ENCODE measurements around the gene CCT4.
A peak's percentile ranks its signal among the peaks of the same experiment; 100 is the strongest.
"Not testable (repeated sequence)": the region's sequence is repeated elsewhere in the genome, so short reads cannot be mapped to it uniquely, and the experiment has no call there.

Gene CCT4, protein sequence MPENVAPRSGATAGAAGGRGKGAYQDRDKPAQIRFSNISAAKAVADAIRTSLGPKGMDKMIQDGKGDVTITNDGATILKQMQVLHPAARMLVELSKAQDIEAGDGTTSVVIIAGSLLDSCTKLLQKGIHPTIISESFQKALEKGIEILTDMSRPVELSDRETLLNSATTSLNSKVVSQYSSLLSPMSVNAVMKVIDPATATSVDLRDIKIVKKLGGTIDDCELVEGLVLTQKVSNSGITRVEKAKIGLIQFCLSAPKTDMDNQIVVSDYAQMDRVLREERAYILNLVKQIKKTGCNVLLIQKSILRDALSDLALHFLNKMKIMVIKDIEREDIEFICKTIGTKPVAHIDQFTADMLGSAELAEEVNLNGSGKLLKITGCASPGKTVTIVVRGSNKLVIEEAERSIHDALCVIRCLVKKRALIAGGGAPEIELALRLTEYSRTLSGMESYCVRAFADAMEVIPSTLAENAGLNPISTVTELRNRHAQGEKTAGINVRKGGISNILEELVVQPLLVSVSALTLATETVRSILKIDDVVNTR

DNA sequence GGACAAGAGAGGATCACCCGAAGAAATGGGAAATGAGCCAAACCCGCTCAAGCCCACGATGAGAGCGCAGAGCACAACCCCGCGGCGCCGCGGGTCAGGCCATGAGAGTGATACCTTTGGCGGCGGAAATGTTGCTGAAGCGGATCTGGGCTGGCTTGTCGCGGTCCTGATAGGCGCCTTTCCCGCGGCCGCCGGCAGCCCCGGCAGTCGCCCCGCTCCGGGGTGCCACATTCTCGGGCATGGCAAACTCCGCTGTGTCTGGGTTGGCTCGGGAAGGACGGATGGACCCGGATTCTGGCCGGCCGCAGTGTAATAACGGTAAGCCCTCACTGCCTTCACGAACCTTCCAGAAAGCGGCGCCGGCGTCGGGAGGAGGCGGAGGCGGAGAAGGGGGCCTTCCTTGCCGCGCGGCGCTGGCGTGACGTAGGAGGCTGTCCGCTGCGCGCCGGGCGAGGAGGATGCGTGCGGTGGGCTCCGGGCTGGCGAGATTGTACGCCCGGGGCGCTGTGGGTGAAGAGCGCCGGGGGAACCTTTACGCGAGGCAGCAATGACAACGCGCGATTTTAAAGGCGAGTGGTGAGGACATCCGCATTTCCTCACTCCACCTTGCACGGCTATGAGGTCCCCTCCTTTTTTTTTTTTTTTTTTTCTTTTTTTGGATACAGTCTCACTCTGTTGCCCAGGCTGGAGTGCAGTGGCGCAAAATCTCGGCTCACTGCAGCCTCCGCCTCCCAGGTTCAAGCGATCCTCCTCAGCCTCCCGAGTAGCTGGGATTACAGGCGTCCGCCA, at the start of gene CCT4:
CCT4 (minus strand) TSS at position 390 of the 789 bp plus-strand sequence; CDS start at position 241, 149 bp downstream.
- DNase-seq: peak; percentile 92

DNA sequence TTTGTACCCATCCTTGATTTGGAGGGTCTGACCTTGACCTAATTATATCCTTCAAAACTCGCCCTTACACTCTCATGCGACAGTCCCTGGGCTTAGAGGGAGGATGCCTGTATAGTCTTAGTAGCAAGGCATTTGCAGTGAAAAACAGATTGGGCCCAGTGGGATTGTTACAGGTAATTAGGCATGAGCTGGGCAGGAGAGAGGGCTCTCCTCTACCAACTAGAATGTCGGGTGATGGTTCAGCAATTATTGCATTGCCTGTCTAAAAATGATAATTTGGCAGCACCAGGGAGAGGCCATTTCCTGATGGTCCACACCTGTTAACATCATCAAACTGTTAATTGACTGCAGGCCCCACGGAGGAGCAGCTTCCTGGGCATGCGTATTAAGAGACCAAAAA, 49.4 kb upstream of the CCT4 start:
- no peak for DNase-seq

DNA sequence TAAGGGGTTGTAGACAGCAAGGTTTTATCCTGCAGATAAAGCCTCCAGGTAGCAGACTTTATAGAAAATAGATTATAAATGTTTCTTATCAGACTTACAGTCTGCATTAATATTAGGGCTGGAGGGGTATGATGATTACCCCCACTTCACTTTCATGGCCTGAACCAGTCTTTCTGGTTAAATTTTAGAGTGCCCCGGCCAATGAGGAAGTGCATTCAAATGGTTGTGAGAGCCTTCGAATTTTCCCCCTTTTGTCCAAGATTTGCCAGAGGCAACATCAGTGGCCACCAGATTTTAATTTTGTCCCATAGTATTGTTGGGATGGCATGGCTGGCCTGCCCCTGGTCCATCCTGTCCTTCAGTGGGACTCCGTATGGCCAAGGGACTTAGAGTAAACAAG, 48.6 kb upstream of the CCT4 start:
- DNase-seq: no peak

DNA sequence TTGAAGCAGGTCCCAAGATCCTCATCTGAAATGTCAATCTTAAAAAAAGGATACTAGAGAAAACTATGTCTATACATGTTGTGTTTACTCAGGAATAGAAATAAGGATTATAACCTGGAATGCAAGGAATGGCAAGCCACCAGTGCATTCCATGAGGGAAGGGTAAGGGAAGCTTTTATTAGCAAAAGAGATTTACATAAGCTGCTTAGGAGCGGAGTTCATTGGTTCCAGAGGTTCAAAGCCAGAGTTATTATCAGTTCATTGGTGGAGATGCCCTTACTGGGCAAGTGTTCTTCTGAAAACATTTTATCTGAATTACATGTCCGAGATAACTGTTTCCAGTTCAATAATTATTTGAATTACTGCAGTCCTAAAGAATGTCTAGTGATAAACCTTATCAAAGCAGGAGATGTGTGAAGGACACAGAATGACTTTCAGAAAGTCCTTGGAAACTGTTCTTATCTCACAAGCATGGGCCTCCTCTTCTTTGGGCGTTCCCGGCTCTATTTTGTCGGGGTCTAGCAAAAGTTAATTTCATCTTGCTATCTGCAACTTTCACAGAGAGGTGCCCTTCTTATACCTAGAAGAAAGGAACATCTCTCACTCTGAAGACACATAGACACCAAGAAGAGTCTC, 40.5 kb upstream of the CCT4 start:
- DNase-seq: peak; percentile 21

DNA sequence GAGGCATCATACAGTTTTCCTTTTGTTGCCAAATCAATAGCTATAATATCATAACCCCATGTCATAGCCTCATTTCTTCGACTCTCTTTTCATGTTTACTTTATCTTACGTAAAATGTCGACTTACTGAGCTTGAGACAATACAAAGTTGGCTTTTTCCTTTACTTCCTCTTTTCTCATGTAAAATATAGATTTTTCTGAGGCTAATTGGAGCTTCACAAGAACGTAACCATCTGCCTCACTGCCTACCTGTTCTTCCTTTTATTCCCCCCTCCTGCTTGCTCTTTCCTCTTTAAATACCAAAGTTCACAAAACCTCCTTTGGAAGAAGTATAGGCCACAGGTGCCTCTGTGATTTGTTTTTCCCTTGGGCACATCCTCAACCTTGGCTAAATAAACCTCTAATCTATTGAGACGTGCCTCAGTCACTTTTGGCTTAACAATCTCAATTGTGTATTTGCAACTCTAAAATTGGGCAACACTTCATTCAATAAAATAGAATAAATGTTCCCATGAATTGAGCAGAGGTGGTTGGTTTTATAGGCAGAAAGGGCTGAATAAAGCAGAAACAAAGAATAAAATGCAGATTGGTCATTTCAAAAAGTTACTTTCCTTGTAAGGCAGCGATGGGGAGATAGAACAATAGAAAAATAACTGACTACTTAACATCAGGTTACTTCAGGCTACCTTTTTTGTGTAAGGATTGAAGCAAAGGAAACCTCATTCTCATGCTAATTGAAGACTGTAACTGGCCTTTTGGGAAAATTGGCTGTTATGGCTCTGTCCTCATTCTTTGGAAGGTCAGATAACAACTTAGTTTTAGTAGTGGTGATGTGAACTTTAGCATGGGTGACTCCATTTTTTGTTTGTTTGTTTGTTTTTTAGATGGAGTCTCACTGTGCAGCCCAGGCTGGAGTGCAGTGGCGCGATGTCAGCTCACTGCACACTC, 38.3 kb upstream of the CCT4 start:
- DNase-seq: peak; percentile 39

DNA sequence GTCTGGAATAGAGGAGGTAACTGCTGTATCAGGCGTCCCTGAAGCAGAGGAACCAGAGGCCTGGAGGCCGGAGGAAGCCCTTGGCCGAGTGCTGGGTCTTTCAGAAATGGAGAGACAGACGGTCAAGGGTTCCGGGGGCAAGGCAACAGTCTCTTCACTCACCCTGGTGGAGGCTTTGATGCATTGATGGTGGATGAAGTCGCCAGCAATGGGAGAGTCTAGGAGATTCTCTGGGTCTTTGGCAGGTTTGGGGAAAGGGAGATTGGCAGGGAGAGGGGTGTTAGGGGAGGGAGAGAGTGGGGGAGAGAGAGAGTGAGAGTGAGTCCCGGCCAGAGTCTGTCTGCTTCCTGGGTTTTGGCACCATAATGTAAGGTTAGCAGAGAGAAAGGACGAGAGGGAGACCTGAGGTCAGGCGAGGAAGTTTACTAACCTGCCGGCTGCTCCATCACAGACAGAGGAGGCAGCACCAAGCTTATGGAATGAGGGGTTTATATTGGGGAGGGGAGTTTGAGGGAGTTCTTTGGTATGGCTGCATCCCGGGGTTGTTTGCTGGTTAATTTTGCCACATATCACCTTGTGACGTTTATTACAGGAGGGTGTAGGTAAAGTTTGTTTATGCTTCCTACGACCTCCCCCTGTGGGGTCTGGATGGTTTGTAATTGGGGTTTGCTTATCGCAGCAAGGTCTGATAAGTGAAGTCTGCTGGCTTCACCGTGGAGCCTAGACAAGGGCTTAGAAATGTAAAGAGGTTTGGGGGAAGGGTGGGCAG, 36.6 kb upstream of the CCT4 start:
- DNase-seq: no peak

DNA sequence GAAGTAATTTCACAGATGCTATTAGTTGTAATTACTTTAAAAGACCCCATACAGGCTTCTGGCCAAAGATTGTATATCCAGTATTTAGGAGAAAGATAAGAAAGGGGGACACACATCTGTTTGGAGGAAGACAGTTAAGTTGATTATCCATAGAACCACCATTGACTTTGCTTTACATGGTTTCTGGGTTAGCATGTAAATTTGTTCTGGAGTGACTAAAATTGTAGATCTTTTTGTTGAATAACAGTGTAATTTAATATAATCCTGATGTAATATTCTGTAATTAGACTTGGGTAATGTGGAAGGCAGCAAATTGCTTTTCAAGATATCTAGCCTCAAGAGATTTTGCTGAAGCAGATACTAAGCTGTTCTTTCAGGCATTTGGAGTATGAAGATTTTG, 34.3 kb upstream of the CCT4 start:
- no peak for DNase-seq

DNA sequence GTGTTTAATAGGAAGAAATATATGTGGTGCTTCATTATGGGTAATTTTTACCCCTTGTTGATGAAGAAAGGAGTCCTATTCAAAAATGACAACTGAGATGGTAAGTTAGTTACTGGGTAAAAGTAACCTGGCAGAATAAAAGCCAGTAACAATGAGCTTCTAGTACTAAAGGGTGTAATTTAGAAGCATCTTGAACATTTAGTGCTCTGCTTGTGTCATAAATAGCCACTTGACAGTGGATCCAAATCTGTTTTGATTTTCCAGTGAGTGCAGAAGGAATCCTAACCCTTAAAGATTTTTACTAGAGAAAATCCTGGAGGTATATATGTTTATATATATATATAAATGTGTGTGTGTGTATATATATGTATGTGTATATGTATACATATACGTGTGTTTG, 32.1 kb upstream of the CCT4 start:
- no peak for DNase-seq

DNA sequence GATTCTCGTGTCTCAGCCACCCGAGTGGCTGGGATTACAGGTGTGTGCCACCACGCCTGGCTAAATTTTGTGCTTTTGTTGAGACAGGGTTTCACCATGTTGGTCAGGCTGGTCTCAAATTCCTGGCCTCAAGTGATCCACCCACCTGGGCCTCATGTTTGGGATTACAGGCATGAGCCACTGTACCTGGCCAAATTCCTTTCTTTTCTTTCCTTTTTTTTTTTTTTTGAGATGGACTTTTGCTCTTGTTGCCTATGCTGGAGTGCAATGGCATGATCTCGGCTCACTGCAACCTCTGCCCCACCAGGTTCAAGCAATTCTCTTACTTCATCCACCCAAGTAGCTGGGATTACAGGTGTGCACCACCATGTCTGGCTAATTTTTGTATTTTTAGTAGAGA, 26.3 kb upstream of the CCT4 start:
- not testable (repeated sequence) for DNase-seq

DNA sequence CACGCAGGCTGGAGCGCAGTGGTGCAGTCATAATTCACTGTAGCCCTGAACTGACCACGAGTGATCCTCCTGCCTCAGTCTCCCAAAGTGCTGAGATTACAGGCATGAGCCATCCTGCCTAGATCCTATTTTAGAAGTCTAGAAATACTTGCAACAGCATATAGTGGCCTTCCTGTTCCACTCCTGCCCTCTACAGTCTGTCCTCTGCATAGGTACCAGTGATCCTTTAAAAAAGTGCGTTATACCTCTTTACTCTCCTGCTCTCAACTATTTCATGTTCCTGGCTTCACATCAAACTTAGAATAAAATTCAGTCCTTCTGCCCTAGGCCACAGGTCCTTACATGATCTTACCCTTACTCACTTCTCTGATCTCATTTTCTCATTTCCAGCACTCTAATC, 23.1 kb upstream of the CCT4 start:
- DNase-seq: peak; percentile 8

DNA sequence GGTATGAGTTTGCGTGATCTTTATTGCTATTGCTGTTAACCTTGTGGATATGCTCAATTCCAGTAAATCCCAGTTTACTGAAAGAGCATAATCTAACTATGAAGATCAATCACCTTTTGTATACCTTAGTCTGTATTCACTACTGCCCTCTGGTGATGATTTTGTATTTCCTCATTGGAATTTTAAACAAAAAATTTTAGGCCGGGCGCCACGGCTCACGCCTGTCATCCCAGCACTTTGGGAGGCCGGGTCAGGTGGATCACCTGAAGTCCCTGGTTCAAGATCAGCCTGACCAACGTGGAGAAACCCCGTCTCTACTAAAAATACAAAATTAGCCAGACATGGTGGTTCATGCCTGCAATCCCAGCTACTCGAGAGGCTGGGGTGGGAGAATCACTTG, 22.1 kb upstream of the CCT4 start:
- DNase-seq: peak; percentile 8

DNA sequence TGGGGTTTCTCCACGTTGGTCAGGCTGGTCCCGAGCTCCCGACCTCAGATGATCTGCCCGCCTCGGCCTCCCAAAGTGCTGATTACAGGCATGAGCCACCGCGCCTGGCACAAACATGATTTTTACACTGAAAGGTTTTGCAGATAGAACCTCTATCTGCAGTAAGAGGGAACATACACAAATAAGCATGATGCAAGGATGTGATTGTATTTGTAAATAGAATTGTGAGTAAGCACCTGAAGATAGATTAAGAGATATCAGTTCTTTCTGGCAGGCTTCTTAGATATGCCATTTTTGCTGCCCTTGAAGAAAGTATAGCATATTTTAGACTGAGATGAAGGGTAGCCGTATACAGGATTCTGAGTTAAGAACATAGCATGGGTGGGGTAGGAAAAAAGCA, 20.7 kb upstream of the CCT4 start:
- no peak for DNase-seq

DNA sequence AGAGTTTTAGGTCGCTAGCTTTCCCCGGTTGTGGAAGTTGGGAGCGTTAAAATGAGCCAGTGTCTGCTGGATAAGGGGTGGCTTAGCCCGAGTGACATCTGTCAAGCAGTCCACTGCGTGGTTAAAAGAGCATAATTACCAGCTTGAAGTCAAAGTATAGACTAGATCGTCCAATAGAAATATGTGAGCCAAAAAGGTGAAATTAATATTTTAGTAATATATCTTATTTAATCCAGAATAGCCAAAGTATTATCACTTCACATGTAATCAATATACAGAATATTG, 17.7 kb upstream of the CCT4 start:
- no peak for DNase-seq

DNA sequence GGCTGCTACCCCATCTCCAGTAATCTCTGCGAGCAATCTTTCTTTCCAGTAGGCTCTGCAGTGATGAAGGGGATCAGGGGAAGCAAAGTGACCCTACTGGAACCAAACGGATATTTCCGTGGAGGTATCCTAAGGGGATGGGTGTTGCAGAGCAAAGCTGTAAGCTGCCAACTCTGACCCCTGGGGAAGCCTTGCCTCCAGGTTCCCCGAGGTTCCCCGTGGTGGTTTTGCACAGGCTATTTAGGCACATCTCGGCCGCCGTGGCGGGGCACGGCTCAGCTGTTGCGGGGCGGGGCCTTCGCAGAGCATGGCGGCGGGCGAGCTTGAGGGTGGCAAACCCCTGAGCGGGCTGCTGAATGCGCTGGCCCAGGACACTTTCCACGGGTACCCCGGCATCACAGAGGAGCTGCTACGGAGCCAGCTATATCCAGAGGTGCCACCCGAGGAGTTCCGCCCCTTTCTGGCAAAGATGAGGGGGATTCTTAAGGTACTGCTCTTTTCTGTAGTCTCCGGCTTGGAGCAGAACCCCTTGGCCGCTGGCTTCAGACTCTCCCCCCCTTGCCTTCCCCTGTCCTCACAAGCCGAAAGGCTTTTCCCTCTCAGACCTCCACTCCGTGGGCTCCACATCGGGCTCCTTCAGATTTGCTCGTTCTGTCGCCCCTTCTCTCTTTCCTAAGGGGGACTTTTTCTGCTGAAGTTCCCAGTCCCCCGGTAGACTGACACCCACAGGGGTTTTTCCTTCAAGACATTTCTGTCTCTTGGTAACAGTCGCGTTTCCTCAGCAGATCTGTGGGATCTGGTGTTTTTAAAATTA, 17.1 kb upstream of the CCT4 start, which contains the start of gene COMMD1:
COMMD1 (plus strand) TSS at position 303 of the 814 bp plus-strand sequence; CDS start at position 308, 5 bp downstream.
- peak; percentile 82 for DNase-seq

DNA sequence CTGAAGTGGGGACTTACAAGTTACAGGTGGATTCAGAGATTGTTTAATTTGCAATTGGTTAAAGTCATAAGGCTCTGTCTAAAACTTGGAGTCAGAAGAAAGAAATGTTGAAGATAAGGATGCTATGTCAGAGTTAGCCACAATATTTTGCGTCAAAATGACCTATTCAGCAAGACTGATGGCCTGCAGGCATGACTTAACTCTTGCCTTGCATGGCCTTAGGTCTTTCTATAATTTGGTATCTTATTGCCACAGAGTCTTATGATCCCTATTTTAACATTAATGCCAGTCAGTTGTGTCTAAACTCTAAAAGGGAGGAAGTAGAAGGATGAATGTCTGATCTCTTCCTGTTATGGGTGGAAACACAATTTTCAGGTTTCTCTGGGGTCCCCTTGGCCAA, 11.8 kb upstream of the CCT4 start:
- DNase-seq: no peak

DNA sequence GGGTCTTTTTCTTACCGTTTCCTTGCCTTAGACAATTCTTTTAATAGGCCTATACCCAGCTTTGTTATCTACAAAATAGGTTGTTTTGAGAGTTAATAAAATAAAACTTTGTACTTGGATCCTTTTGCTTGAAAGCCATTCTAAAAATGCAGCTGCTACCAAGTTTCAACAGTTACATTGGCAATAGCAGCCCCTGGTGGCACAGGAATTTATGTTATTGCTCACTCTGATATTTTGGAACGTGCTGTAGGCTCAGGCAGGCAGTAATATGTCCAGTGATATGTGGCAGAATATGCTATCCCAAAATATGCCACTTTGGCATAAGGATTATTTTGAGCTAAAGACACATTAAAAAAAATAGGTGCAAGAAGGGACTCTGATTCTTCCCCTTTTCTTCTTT, 10.4 kb upstream of the CCT4 start:
- peak; percentile 68 for DNase-seq

DNA sequence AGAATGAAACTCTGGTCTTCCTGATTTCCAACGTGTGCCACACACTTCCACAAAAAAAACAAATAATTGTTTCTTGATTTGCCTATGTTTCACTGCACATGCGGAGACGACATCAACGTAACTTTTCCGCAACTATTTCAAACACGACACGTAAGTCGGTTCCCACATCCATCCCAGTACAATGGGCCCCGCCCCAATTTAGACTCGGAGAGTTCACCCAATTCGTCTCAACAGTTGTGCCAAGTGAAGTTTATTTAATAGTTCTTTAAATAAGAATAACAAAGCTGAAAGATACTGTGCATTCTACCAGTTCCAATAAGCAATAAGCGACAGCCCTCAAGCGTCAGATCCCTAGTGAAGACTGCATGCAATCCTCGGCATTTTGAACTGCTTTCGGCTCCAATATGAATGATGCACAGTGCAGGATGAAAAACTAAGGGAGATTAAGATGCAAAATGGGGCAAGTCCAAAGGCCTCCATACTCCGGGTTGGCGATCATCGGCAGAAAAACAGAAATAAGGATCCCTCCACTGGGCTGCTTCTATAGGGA, 664 bp downstream of the CCT4 start:
- DNase-seq: peak; percentile 64

DNA sequence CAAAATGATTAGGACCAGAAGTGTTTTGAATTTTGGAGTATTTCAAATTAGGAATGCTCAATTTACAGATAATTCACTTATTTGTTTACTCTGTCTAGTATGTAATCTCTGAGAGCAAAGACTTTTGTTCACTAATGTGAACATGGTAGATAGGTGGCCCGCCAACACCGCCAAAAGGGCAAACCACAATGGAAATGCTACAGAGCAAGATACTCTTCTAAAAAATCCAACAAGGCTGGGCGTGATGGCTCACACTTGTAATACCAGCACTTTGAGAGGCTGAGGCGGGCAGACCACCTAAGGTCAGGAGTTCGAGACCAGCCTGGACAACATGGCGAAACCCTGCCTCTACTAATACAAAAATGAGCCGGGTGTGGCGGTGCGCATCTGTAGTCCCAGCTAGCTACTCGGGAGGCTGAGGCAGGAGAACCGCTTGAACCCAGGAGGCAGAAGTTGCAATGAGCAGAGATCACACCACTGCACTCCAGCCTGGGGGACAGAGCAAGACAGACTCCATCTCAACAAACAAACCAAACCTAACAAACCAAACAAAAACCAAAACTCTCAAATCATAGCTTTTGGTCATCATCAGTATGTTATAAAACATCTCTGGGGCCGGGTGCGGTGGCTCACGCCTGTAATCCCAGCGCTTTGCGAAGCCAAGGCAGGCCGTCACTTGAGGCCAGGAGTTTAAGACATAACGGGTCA, 2.4 kb downstream of the CCT4 start:
- DNase-seq: no peak

DNA sequence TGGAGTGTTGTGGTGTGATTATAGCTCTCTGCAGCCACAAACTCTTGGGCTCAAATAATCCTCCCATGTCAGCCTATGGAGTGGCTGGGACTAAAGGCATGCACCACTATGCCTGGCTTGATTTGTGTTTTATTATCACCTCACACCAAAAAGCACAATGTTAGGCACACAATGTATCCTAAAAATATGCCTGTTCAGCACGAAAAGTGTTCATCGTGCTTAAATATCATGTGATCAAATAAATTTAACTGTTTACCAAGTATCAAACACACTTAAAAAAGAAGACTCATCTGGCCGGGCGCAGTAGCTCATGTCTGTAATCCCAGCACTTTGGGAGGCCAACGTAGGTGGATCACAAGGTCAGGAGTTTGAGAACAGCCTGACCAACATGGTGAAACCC, 5.6 kb downstream of the CCT4 start:
- DNase-seq: no peak

DNA sequence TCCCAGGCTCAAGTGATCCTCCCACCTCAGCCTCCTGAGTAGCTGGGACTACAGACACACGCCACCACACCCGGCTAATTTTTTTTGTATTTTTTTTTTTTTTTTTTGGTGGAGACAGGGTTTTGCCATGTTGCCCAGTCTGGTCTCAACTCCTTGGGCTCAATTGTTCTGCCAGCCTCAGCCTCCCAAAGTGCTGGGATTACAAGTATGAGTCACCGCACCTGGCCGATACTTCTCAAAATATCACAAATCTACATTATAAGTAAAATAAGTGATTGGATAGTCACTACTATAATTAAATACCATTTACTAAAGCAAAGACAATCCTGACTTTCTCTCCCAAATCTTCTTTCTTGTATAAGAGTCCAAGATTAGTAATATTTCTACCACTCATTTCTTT, 9.1 kb downstream of the CCT4 start:
- DNase-seq: not testable (repeated sequence)
